ENCODE measurements around the gene ABCD1. TPM values are rescaled to one million over a fixed set of nuclear protein-coding genes. Genes with fewer than 3 reads are reported as not detected.
"Not testable (repeated sequence)": the region's sequence is repeated elsewhere in the genome, so short reads cannot be mapped to it uniquely, and the experiment has no call there.

ABCD1 gene
- total RNA-seq, 2 donors from 2014 or later: 14.7 to 17.7 TPM

DNA sequence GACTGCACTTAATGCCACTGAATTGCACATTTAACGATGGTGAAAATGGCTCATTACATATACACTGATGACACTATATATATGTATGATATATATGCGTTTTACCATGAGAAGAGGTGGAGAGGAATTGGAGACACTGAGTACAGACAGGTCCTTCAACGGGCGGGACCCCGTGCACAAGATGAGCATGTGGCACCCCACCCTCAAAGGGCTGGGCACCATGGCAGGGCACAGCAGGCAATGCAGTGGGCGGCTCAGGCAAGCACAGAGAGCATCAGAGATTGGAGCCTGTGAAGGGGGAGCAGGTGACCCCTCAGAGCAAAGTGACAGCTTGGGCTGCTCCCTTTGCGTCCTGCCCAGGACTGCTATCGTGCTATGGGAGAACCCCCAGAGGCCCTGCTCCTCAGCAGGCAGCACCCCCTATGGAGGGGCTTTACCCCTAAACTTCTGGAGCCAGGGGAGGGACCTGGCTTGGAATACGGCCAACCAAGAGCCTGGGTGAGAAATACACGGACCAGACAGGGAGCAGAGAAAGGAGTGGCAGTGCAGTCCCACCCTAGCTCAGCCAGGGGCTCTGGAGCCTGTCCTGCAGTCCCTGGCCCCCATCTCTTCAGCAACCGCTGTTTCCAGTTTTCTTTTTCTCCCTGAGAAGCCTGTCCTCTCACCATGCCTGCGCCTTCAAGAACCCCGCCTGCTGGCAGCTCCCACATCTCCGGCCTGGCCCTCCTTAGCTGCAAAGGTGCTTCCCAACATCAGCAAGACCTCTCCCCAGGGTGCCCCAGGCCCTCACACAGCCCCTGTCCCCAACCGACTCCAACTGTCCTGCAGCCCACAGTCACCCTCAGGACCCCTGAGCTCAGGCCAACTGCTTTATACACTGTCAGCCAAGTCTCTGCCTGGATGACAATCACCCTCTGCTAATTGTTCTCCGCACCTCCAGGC is 26.5 kb upstream of the ABCD1 start:
- Mint-ChIP-seq H3K4me3 (no peak overlapping the region), H3K36me3 (ENCODE audit: low read depth) (no peaks in the 10 kb centered on the region), H3K27me3 (no peaks in the 10 kb centered on the region), H3K27ac (peak overlapping the region; percentile 29), H3K4me1 (no peaks in the 10 kb centered on the region)
- ATAC-seq (no peak), DNase-seq (no peak)
- no peaks in the 10 kb centered on the region for H3K9me3 ChIP-seq (ENCODE audit: control insufficient read depth, low read length, poor library complexity, severe bottlenecking)

DNA sequence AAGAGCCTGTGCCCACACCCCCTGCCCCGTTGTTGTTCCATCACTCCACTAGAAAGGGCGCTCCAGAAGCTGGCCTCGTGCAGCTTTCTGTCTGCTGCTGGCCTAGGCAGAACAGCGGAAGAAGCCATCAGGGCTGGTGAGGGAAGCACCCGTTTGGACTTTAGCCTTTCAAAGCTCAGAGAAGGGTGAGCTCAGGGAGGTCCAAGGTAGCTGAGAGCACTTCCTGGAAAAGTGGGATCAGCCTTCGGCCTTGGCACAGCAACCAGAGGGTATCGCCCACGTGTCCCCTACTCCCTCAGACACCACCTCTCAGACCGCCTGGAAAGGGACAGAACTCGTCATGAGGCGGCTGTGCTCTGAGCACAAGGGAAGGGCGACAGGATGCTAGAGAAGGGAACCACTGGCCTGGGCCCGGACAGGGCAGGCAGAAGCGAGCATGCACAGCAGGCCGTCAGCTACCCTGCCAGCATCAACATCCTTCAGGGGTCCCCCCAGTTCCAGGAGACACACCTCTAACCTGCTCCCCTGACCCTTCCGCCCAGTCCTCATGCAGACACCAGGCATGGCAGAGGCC is 25.4 kb upstream of the ABCD1 start:
- H3K4me3 Mint-ChIP-seq; ATAC-seq; H3K4me1 Mint-ChIP-seq; H3K36me3 Mint-ChIP-seq (ENCODE audit: low read depth); H3K27ac Mint-ChIP-seq; H3K27me3 Mint-ChIP-seq; DNase-seq; H3K9me3 ChIP-seq (ENCODE audit: control insufficient read depth, low read length, poor library complexity, severe bottlenecking): not testable (repeated sequence)

DNA sequence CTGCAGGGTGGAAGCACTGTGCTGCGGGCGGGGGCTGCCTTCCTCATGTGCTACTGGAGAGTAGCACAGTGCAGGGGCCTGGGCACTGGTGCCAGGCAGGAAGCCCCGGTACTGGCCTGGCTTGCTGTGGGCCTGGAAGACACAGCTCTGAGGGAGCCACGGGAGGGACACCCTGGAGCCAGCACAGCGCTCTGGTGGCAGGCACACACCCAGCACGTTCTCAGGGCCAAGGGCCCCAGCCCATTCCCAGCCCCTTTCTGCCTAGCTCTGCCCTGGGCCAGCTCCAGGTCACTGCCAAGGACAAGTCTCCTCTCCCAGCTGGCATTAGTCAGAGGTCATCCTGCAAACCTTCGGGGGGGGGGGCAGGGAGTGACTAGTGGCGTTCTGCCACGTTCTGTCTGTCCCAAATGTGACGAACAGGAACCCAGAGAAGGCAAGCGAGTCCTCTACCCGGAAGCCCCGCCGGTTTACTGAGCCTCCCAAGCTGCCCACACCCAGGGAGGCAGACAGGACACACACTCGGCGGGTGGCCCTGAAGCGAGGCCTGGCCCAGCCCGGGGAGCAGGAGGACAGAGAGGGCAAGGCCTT is 24.8 kb upstream of the ABCD1 start:
- H3K36me3 Mint-ChIP-seq (ENCODE audit: low read depth); H3K27me3 Mint-ChIP-seq; H3K9me3 ChIP-seq (ENCODE audit: control insufficient read depth, low read length, poor library complexity, severe bottlenecking); H3K4me3 Mint-ChIP-seq; ATAC-seq; H3K27ac Mint-ChIP-seq; H3K4me1 Mint-ChIP-seq; DNase-seq: not testable (repeated sequence)

- H3K27me3 Mint-ChIP-seq: no peaks in the 10 kb centered on the region
- H3K4me3 Mint-ChIP-seq: no peak overlapping the region
- no peaks in the 10 kb centered on the region for H3K36me3 Mint-ChIP-seq (ENCODE audit: low read depth)
- ATAC-seq: no peak
- H3K9me3 ChIP-seq (ENCODE audit: control insufficient read depth, low read length, poor library complexity, severe bottlenecking): no peaks in the 10 kb centered on the region
- no peak overlapping the region for H3K27ac Mint-ChIP-seq
- DNase-seq: no peak
- no peaks in the 10 kb centered on the region for H3K4me1 Mint-ChIP-seq
Measured at GRCh38 chrX:153700376-153700945, 24.2 kb upstream of the ABCD1 start.

GRCh38 chrX:153700967-153701366 is 23.7 kb upstream of the ABCD1 start:
- no peaks in the 10 kb centered on the region for H3K9me3 ChIP-seq (ENCODE audit: control insufficient read depth, low read length, poor library complexity, severe bottlenecking)
- Mint-ChIP-seq H3K4me1 (no peaks in the 10 kb centered on the region), H3K27me3 (no peaks in the 10 kb centered on the region), H3K27ac (no peak overlapping the region), H3K4me3 (no peak overlapping the region), H3K36me3 (ENCODE audit: low read depth) (no peaks in the 10 kb centered on the region)
- ATAC-seq (no peak), DNase-seq (no peak)

GRCh38 chrX:153701706-153702105 is 22.9 kb upstream of the ABCD1 start:
- Mint-ChIP-seq H3K27ac (no peak overlapping the region), H3K36me3 (ENCODE audit: low read depth) (no peaks in the 10 kb centered on the region), H3K4me3 (no peak overlapping the region), H3K4me1 (peaks cover 6% of the 10 kb centered on the region), H3K27me3 (no peaks in the 10 kb centered on the region)
- no peak for DNase-seq
- no peak for ATAC-seq
- H3K9me3 ChIP-seq (ENCODE audit: control insufficient read depth, low read length, poor library complexity, severe bottlenecking): no peaks in the 10 kb centered on the region

DNA sequence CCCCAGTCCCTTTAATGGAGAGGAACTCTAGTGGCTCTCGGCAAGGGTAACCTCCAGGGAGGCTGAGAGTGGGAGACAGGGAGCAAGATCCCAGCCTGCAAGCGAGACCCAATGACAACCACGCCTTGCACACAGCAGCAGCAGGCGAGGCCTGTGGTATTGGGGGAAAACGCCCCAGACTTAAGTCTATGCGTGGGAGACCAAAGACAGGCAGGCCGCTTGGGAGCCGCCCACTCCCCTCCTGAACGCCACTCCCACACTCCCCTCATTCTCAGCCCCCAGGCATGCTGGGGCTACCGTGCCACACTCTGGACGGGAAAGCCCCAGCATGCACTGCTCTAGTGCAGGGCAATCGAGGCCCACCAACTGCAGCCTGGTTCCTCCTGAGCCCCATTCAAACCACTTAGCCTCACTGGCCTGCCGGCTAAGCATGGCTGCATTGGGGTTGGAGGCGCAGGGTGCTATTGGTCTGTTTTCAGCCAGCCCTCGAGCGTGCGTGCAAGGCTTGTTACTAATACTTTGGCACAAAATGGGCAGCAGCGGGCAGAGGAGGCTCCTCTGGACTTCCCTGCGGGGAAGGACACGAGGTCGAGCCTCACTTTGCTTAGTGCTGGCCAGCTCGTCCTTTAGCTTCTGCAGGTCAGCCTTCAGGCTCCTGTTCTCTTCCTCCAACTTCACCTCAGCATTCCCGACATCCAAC is 22.2 kb upstream of the ABCD1 start:
- Mint-ChIP-seq H3K27me3 (no peaks in the 10 kb centered on the region), H3K4me3 (no peak overlapping the region), H3K36me3 (ENCODE audit: low read depth) (no peaks in the 10 kb centered on the region), H3K27ac (no peak overlapping the region), H3K4me1 (peaks cover 7% of the 10 kb centered on the region)
- no peak for ATAC-seq
- H3K9me3 ChIP-seq (ENCODE audit: control insufficient read depth, low read length, poor library complexity, severe bottlenecking): no peaks in the 10 kb centered on the region
- no peak for DNase-seq

- DNase-seq (no peak), ATAC-seq (no peak)
- H3K27ac Mint-ChIP-seq: no peak overlapping the region
- H3K4me1 Mint-ChIP-seq: peaks cover 7% of the 10 kb centered on the region
- H3K4me3 Mint-ChIP-seq: no peak overlapping the region
- no peaks in the 10 kb centered on the region for H3K36me3 Mint-ChIP-seq (ENCODE audit: low read depth)
- H3K27me3 Mint-ChIP-seq: no peaks in the 10 kb centered on the region
- H3K9me3 ChIP-seq (ENCODE audit: control insufficient read depth, low read length, poor library complexity, severe bottlenecking): no peaks in the 10 kb centered on the region
Measured at GRCh38 chrX:153703036-153703370, 21.7 kb upstream of the ABCD1 start.

DNA sequence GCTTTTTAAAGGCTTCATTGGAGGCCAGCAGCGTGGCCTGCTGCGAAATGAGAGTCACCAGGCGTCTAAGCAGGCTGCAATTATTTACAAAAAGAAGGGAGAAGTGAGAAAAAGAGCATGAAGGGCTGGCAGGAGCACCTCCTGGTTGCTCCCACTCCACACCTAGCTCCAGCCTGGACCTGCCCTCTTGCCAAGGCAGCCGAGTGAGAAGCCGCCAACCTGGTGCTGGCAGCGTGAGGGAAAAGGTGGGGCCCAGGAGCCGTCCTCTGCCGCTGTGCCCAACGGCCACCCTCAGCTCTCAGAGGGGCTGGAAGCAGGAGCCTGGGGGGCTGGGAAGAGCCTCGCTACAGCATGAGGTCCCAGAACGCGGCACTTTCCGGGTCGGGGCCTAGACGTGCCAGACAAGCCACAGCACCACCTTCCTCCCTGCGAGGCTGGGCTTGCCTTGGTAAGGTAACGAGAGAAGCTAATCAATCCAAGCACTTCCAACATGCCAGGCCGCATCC is 20.6 kb upstream of the ABCD1 start:
- DNase-seq: no peak
- no peaks in the 10 kb centered on the region for H3K36me3 Mint-ChIP-seq (ENCODE audit: low read depth)
- ATAC-seq: no peak
- H3K9me3 ChIP-seq (ENCODE audit: control insufficient read depth, low read length, poor library complexity, severe bottlenecking): no peaks in the 10 kb centered on the region
- no peak overlapping the region for H3K27ac Mint-ChIP-seq
- no peaks in the 10 kb centered on the region for H3K27me3 Mint-ChIP-seq
- H3K4me3 Mint-ChIP-seq: no peak overlapping the region
- H3K4me1 Mint-ChIP-seq: peaks cover 7% of the 10 kb centered on the region

- H3K4me1 Mint-ChIP-seq; H3K4me3 Mint-ChIP-seq; ATAC-seq; H3K36me3 Mint-ChIP-seq (ENCODE audit: low read depth); H3K27me3 Mint-ChIP-seq; H3K9me3 ChIP-seq (ENCODE audit: control insufficient read depth, low read length, poor library complexity, severe bottlenecking); DNase-seq: not testable (repeated sequence)
- H3K27ac Mint-ChIP-seq: peak overlapping the region; percentile 41
Measured at GRCh38 chrX:153704631-153705402, 19.8 kb upstream of the ABCD1 start.

DNA sequence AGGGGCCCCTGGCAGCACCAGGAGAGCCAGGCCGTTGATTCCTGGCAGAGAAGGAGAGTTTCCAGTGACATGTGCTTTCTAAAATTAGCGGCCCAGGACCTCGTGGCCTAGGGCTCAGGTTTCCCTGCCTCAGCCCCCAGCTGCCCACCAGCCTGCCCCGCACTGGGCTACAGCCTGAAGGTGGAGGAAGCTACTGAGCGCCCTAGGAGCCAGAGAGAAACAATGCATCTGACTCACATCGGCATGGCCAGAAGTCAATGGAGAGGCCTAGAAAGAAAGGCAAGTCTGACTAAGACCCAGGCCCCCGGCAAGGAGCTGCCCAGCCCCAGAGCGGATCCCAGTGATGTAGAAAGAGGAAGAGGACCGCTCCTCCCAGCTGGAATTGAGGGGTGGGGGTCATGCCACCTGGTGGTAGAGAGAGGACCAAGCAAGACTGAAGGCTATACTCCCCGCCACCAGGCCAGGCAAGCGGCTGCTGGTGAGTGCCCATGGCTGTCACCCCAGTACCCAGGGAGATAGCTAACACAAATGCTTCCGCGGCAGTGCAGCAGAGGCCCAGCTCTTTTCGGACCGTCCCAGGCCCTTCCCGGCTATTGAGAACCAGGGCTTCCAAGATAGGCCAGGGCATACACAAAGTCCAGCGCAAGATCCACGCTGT is 19.1 kb upstream of the ABCD1 start:
- H3K27ac Mint-ChIP-seq: not testable (repeated sequence)

DNA sequence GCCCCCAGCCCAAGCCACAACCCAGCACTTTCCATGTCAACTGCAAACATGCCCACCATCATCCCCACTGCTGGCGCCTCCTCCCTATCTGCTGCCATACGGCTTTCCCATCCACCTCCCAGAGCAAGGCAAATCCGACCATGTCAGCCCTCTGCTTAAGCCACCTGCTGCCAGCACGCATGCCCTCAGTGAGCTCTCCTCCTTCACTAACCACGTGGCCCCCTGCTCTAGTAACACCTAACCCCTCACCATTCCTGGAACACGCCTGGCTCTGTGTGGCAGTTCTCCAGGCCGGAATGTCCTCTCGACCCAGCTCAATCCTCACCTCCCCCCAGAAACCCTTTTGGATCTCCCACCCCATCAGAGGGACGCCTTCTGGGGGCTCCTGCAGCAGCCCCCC is 17.9 kb upstream of the ABCD1 start:
- Mint-ChIP-seq H3K36me3 (ENCODE audit: low read depth) (no peaks in the 10 kb centered on the region), H3K27ac (peak overlapping the region; percentile 68)

More for the DNA sequence above, 19.1 kb upstream of the ABCD1 start:
- not testable (repeated sequence) for H3K27me3 Mint-ChIP-seq; H3K36me3 Mint-ChIP-seq (ENCODE audit: low read depth); ATAC-seq; H3K9me3 ChIP-seq (ENCODE audit: control insufficient read depth, low read length, poor library complexity, severe bottlenecking); DNase-seq; H3K4me1 Mint-ChIP-seq; H3K4me3 Mint-ChIP-seq

More for the DNA sequence above, 17.9 kb upstream of the ABCD1 start:
- H3K27me3 Mint-ChIP-seq: no peaks in the 10 kb centered on the region
- H3K4me1 Mint-ChIP-seq: peaks cover 9% of the 10 kb centered on the region
- ATAC-seq: no peak
- H3K4me3 Mint-ChIP-seq: no peak overlapping the region
- no peaks in the 10 kb centered on the region for H3K9me3 ChIP-seq (ENCODE audit: control insufficient read depth, low read length, poor library complexity, severe bottlenecking)
- no peak for DNase-seq
